ENCODE data around the gene NEXN.

DNA sequence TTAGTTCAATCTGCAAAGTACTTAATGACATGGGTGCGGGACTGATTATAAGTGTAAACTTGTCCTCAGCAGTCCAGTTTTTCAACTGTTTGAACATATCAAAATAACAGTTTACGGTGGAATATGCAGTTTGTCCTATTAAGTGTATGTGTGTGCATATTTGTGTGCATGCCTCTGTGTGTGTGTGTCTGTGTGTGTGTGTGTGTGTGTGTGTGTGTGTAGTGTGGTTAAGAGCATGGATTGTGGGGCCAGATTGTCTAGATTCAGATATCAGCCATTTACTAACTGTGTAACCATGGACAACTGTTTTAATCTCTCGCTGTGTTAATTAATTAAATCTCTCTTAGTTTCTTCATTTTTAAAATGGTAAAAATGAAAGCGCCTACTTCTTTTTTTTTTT, 39.0 kb downstream of the NEXN start:
- TF ChIP-seq BHLHE40 (IDR thresholded peaks at IDR 0.05; ENCODE audit: borderline replicate concordance): no peak
- TF ChIP-seq FOXM1 (IDR thresholded peaks at IDR 0.05; ENCODE audit: borderline replicate concordance): no peak
- TF ChIP-seq, protein P1, sequence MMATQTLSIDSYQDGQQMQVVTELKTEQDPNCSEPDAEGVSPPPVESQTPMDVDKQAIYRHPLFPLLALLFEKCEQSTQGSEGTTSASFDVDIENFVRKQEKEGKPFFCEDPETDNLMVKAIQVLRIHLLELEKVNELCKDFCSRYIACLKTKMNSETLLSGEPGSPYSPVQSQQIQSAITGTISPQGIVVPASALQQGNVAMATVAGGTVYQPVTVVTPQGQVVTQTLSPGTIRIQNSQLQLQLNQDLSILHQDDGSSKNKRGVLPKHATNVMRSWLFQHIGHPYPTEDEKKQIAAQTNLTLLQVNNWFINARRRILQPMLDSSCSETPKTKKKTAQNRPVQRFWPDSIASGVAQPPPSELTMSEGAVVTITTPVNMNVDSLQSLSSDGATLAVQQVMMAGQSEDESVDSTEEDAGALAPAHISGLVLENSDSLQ (IDR thresholded peaks at IDR 0.05): no peak

All from HEK293T (cell line).